Gastroesophageal sphincter (tissue), 4 donors: ENCODE data around the gene UVRAG. TPM values are rescaled to one million over a fixed set of nuclear protein-coding genes. Genes with fewer than 3 reads are reported as not detected.

Experiments
- ATAC-seq: fragments of 150-250 bp; one replicate; pipeline ENCODE4 v1.9.1; 2016; ENCODE audit warnings: mild to moderate bottlenecking, moderate library complexity
- H3K27ac ChIP-seq, 4 donors: fragments of 200-600 bp; sonication (generic) in 3 of 4; 1 replicate in 3 of 4; 2 replicates in 1 of 4; pipeline ENCODE4 v1.5.1; 2016 to 2019
- H3K27me3 ChIP-seq: fragments of 200-600 bp; sonication (generic); one replicate; pipeline ENCODE4 v1.5.1; 2019
- H3K36me3 ChIP-seq, 2 donors: fragments of 200-600 bp; sonication (generic); one replicate each; pipeline ENCODE4 v1.5.1; 2019; ENCODE audit warnings: control low read depth in 1 of 2
- H3K4me1 ChIP-seq, 3 donors: fragments of 200-600 bp; sonication (generic); 1 replicate in 2 of 3; 2 replicates in 1 of 3; pipeline ENCODE4 v1.5.1; 2016 to 2019; ENCODE audit warnings: control low read depth in 2 of 3
- H3K4me3 ChIP-seq, 2 donors: fragments of 200-600 bp; sonication (generic); one replicate each; pipeline ENCODE4 v1.5.1; 2019; ENCODE audit warnings: mild to moderate bottlenecking in 1 of 2, moderate library complexity in 1 of 2
- H3K9me3 ChIP-seq, 3 donors: fragments of 200-600 bp; sonication (generic); one replicate each; pipeline ENCODE4 v1.5.1; 2017 to 2019; ENCODE audit warnings: control low read depth in 2 of 3
- CTCF ChIP-seq, 4 experiments: fragments of 200-600 bp in 2 of 4; fragments of 450-650 bp in 2 of 4; sonication (generic) in 1 of 4; IDR thresholded peaks; one replicate each; pipeline ENCODE4 v1.5.1; 2017 to 2019; ENCODE audit warnings: antibody characterized with exemption in 4 of 4, mild to moderate bottlenecking in 2 of 4, moderate library complexity in 2 of 4
- EP300 ChIP-seq: sonication (generic); formaldehyde crosslinking; IDR thresholded peaks from one replicate; pipeline ENCODE4 v1.6.1; 2017; ENCODE audit warnings: antibody characterized with exemption, mild to moderate bottlenecking
- POLR2A ChIP-seq, 2 donors: fragments of 450-650 bp; IDR thresholded peaks; one replicate each; pipeline ENCODE4 v1.6.1; 2017; ENCODE audit warnings: antibody characterized with exemption in 2 of 2, mild to moderate bottlenecking in 2 of 2, moderate library complexity in 1 of 2
- POLR2AphosphoS5 ChIP-seq: sonication (generic); formaldehyde crosslinking; IDR thresholded peaks from one replicate; pipeline ENCODE4 v1.6.1; 2017; ENCODE audit warnings: antibody characterized with exemption
- WGBS, 2 donors: methylation state at CpG; one replicate each; pipeline ENCODE4 v1.1.5; 2018; ENCODE audit warnings: low coverage in 1 of 2; 5-methylcytosine and 5-hydroxymethylcytosine counted together
- total RNA-seq, 4 donors: library from RNA; depleted of rRNA; stranded (reverse); fragments of >200 nt; gene quantifications; one replicate each; pipeline ENCODE4 v1.1.0, GENCODE V29; 2016

Gene UVRAG
- total RNA-seq, 4 donors from 2014 or later = 28.1 to 50.1 (median 34.7) TPM

DNA sequence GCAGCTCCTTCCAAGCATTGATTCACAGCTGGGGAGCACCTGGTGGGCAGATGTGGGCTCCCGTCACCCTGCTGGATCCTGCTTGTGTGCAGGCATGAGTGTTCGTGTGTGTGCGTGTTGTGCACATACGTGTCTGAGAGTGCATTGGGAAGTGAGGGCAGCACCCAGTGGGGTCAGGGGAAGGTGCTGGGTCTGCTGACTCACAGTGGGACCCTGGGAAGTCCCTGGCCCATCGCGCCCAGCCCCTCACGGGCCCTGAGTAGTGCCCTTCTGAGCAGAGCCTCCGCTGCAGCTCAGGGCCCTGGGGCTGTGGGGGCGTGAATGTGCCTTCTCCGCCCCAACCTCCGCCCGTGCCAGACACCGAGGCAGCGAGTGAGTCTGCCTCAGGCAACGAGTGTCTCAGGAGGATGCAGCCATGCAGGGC, 354.5 kb downstream of the UVRAG start:
- no peaks in the 10 kb centered on the region for H3K4me1 ChIP-seq
- ATAC-seq = no peak
- no CpG with 5 or more reads among the region's 15 CpGs for WGBS, 2 donors
- no peaks in the 10 kb centered on the region for H3K36me3 ChIP-seq
- no peak for TF ChIP-seq CTCF (IDR thresholded peaks at IDR 0.05)
- no peak for TF ChIP-seq POLR2A (IDR thresholded peaks at IDR 0.05)
- TF ChIP-seq EP300 = no peak
- no peak for TF ChIP-seq POLR2AphosphoS5
- H3K27ac ChIP-seq = no peak overlapping the region
- H3K27me3 ChIP-seq = no peaks in the 10 kb centered on the region
- no peaks in the 10 kb centered on the region for H3K9me3 ChIP-seq
- no peak overlapping the region for H3K4me3 ChIP-seq

DNA sequence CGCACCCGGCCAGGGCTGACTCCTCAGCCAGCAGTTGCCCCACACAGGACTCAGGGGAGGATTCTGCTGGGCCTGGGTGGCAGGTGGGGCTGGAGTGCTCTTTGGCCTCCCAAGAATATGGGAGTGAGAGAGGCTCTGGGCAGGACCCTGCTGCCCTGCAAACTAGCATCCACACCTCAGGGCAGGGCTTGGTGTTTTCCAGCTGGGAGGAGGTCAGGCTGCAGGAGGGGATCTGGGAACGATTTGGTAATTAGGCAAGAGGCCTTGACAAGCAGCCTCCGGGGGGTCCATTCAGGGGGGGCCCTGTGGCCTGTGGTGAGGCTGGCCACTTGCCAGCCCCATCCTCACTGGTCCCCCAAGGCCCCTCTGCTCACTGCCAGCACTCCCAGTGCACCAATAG, 355.5 kb downstream of the UVRAG start:
- ATAC-seq = no peak
- Histone ChIP-seq H3K4me1 (no peaks in the 10 kb centered on the region), H3K4me3 (no peak overlapping the region), H3K36me3 (no peaks in the 10 kb centered on the region), H3K27ac (no peak overlapping the region), H3K27me3 (no peaks in the 10 kb centered on the region), H3K9me3 (no peaks in the 10 kb centered on the region)
- no CpG with 5 or more reads among the region's 4 CpGs for WGBS, 2 donors
- no peak for TF ChIP-seq POLR2AphosphoS5
- no peak for TF ChIP-seq CTCF (IDR thresholded peaks at IDR 0.05)
- no peak for TF ChIP-seq POLR2A (IDR thresholded peaks at IDR 0.05)
- no peak for TF ChIP-seq EP300

DNA sequence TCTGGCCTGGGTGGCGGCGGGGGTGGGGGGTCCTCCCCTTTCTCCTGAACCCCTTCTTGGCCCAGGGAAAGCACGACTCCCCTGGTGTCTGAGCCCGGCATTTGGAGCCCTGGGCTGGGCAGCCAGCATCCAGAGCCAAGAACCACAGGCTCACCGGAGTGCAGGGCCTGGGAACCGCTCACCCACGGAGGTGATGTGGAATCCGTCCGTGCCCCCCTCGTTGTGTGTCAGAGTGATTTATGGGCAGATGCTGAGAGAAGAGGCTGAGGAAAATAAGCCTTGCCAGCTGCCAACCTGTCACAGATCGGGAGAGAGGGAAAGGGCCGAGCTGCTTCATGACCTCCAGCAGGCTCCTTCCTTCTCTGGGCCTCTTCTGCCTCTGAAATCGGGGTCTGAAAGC, 357.6 kb downstream of the UVRAG start:
- no peak for TF ChIP-seq POLR2AphosphoS5
- no peak for TF ChIP-seq EP300
- no peak for TF ChIP-seq POLR2A (IDR thresholded peaks at IDR 0.05)
- no peak for TF ChIP-seq CTCF (IDR thresholded peaks at IDR 0.05)
- Histone ChIP-seq H3K4me1 (no peaks in the 10 kb centered on the region), H3K4me3 (no peak overlapping the region), H3K36me3 (no peaks in the 10 kb centered on the region), H3K27me3 (no peaks in the 10 kb centered on the region), H3K27ac (no peak overlapping the region), H3K9me3 (no peaks in the 10 kb centered on the region)
- 52% methylated on average over 3 of the region's 13 CpGs; no CpG with 5 or more reads in 1 of the 2 donors for WGBS, 2 donors
- no peak for ATAC-seq

- 65 to 84% methylated on average over 3 to 6 of the region's 8 CpGs for WGBS, 2 donors
- no peak overlapping the region for H3K27ac ChIP-seq
- no peak for TF ChIP-seq POLR2A (IDR thresholded peaks at IDR 0.05)
- no peak for TF ChIP-seq CTCF (IDR thresholded peaks at IDR 0.05)
- no peak for TF ChIP-seq POLR2AphosphoS5
- no peak for TF ChIP-seq EP300
- H3K9me3 ChIP-seq = no peaks in the 10 kb centered on the region
- H3K27me3 ChIP-seq = no peaks in the 10 kb centered on the region
- H3K4me1 ChIP-seq = no peaks in the 10 kb centered on the region
- no peak for ATAC-seq
- H3K36me3 ChIP-seq = no peaks in the 10 kb centered on the region
- H3K4me3 ChIP-seq = no peak overlapping the region
Observed at GRCh38 chr11:76173663-76174062, 358.7 kb downstream of the UVRAG start.

DNA sequence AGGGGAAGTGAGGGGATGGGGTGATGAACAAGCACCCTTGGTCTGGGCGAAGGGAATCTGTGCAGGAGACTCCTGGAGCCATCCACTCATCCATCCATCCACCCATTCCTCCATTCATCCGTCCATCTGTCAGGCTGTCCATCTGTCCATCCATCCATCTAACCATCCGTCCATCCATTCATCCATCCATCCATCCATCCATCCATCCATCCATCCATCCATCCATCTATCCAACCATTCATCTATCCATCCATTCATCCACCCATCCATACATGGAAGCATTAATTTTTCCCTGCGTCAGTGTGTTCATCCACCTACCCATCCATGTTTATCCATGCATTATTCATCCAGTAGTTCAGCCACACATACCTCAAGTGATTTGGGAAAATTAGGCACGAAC, 359.3 kb downstream of the UVRAG start:
- no peak for ATAC-seq
- WGBS, 2 donors = 84 to 93% methylated on average over 4 to 5 of the region's 5 CpGs

More for the DNA sequence above, 359.3 kb downstream of the UVRAG start:
- Histone ChIP-seq H3K36me3 (no peaks in the 10 kb centered on the region), H3K4me1 (no peaks in the 10 kb centered on the region), H3K27me3 (no peaks in the 10 kb centered on the region), H3K27ac (no peak overlapping the region), H3K9me3 (no peaks in the 10 kb centered on the region), H3K4me3 (no peak overlapping the region)
- TF ChIP-seq EP300 = no peak
- TF ChIP-seq POLR2A (IDR thresholded peaks at IDR 0.05) = no peak
- TF ChIP-seq POLR2AphosphoS5 = no peak
- no peak for TF ChIP-seq CTCF (IDR thresholded peaks at IDR 0.05)
